Measurements from ENCODE around the gene TBC1D2B.

Gene TBC1D2B

DNA sequence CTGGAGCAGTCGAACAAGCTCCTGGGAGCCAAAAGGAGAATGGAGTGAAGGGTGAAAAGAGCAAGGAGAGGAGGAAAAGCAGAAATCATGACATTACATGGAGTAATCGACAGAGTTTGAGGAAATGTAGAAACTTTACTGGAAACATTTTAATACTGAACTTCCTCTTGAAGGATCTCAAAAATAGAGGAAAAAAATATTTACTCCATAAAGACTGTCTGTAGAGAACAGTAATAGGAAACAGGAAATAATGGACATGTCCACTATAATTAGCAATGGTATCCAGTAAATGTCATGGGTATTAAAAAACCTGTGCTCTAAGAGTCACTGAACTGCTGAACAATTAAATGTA is 53.0 kb downstream of the TBC1D2B start:
- DNase-seq, result no peak

DNA sequence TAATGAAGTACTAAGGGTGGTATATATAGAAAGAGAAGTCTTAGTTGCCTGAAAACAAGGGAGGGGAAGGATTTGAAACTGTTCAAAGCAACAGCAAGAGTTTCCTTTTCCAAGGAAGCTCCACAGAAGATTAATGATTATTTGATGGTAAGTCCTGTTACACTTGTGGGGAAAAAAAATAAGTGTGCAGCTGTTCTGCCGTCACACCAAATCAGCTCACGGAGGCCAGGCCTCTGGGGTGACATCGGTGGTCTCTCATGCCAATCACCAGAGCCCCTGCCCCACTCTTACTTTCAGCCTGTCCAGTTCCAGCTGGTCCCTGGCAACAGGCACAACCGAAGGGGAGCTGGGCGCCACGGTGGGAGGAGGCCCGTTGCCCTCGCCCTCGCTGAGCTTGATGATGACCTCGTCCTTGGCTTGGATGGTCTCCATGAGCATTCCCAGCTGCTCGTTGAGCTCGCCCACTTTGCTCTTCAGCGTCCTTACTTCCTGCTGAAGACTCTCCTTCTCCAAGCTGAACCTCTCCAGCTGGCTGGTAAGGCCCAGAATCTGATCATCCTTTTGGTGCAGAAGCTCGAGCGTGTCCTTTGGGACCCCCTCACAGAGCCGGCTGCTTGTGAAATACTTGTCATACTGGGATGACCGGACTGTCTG is 53.5 kb downstream of the TBC1D2B start:
- DNase-seq, result no peak

DNA sequence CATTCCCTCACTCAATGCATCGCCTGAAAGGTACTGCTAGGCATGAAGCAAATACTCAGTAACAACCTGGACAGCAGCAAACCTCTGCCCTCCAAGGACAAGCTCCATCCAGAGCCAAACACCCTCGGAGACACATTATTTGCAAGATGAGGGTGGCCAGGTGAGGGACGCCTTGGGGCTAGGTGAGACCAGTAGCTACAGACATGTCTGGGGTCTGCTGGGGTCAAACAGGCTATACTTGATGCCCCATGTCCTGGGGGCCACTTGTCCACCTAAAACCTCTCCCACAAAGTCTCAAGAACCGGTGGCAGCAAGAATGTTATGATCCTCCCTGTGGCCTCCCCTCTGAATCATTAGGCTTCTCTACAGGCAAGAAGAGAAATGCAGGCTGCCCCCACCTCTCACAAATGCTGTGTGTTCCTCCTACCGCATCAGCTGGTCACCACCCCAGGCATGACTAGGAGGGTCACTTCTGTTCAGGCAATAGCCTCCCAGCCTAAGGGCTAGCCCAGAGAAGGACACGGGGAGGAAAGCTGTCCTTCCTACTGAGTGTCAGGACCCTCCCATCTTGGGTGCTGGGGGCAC is 54.3 kb downstream of the TBC1D2B start:
- DNase-seq, result no peak

DNA sequence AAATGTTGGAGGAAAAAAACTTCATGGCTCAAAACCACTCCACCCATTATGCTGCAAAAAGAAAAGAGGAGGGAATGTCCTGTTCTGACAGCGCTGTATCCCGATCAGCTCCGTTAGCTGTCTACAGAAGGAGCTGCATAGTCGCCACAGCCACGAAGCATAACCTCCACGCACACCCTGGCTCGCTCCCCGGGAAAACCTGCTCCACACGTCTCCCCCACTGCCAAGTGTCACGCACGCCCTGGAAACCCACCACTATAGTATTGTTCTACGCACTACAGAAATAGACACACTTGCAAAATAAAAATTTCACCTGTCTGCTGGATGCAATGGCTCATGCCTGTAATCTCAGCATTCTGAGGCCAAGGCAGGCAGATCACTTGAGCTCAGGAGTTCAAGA is 55.8 kb downstream of the TBC1D2B start:
- no peak for DNase-seq

DNA sequence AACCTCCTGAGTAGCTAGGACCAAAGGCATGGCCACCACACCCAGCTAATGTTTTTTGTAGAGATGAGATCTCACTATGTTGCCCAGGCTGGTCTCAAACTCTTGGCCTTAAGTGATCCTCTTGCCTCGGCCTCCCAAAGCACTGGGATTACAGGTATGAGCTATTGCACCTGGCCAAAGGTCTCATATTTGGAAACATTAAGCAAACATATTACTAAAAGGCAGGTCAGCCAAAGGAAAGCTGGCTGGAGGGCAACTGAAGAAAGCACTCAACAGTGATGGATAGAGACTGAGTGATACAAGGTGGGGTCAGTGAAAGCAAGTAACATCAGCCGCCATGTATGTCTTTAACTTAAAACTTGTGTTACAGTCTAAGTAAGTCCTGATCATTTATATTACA is 57.5 kb downstream of the TBC1D2B start:
- DNase-seq, result no peak

DNA sequence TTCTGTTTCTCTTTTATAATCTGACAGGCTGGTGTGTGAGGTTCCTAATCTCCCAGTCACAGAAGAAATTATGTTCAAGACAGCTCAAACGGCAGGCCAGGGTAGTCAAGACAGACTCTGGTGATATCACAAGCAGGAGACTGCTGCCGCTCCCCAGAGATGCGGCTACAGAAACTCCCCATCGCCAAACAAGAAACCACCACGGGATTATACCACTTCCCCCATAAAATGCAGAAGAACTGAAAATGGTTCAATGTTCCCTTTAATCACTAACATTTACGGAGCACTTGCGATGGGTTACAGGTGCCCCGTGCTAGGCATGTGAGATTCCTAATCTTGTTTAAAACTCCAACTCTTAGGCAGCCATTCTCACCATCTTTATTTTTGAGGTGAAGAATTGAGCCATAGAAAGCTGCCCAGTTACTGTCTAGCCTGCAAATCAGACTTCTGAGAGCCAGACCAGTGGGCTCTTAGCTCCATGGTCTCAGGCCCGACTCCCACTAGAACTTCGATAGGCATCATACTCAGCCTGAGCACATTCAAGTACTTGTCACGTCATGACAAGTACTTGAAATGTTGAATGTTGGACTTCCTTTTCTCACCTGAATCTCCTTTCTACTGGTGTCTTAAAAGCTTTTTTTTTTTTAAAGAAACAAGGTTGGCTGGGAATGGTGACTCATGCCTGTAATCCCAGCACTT is 58.4 kb downstream of the TBC1D2B start:
- DNase-seq, result no peak

DNA sequence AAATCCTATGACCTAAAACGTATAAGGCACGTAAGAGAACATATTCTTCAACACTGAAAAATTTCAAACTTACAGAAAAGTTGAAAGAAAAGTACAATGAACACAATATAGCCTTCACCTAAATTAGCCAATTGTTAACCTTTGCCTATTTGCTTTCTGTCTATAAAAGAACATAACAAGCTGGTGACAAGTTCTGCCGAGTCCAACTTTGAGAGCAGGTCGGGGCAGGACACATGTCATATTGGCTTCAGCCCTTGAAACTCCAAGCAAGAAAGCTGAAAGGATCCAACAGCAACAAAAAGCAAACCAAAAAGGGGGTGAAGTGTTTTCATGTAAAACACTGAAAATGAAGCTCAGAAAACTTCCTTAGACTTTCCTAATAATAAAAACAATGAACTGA is 59.1 kb downstream of the TBC1D2B start:
- DNase-seq, result no peak

DNA sequence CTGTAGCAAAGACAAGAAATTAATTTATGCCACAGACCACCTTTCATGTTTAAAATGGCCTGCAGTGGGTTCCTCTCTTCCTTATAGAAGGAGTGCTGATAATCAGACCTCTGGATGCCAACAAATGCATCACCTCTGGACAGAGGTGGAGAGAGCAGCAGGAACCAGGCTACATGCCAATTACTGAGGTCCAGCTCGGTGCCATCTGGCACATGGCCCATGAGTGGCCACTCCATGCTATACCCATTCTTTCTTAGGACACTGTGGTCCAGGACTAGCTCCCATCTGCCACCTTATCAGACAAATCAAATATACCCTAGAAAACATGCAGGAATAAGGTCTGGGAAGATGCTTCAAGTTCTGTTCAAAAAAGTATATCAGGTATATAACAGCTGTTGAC is 60.7 kb downstream of the TBC1D2B start:
- no peak for DNase-seq

DNA sequence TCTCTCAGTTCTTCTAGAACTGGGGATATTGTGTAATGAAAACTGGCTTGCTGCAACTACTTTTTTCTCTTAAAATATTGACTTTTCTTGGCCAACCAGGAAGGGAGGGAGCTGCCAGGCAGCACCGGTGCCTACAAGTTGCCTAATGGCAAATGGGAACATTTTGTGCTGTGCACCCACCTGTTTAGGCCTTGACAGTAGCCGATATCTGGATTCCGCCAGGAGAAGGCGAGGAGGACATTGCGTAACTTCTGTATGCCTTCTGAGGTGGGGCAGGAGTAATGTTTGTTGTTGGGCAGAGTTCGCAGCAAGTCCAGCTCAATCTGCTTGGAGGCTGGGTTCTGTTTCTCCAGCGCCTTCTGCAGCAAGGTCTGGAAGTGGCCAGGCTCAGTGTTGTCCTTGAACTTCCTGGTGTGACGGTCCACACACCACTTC is 64.9 kb downstream of the TBC1D2B start:
- no peak for DNase-seq

DNA sequence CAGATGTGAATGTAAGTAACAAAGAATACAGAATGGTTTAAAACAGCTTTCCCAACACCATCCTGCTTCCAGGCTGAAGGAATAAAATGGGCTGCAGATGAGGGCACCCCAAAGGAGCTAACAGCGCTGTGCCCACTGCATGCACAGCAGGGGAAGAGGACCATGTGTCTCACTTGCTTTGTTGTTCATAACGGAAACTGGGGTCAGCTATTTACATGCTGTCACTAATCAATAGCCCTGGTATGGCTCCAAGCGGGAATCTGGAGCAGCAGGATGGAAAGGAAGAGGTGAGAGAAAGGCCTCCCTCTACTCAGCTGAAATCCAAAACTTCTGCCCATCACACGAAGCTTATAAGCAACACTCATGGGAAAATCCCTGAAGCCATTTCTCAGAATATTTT is 67.4 kb downstream of the TBC1D2B start:
- no peak for DNase-seq

DNA sequence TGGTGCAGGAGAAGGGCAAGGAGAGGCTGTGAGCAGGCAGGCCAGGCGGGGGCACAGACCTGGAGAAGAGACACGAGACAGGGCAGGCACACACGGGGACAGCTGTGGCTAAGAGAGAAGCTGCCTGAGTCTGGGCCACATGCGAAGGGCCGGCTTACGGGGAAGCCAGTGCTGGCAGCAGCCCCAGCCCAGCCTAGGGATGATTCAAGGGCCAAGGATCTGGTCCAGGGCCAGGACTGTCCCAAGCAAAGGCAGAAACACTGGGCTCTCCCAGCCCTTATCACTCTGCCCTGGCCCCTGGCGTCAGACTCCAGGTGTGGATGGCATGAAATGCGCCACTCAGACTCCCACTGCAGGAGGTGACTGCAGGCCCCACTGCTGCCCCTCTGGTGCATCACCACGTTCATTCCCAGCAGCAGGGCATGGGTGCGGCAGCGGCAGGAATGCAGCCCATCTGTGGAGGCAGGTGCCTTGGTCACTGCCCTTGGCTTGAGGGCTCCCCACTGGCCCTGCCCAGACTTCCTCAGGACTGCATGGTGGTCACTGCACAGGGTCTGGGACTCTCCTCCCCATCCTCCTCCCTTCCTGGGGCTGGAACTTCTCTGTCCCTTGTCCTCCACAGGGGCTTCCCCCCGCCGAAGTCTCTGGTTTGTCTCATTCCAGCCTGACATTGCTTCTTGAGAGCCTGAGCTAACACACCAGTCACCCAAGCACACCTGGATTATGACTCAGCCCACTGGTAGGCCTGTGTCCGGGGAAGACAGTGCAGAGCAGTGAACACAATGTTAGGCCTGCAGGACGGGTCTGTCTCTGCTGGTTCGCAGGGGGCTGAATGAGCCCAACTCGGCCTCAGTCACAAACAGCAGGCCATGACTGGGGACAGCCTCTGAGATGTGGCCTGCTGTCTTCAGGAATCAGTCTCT is 69.3 kb downstream of the TBC1D2B start:
- no peak for DNase-seq

DNA sequence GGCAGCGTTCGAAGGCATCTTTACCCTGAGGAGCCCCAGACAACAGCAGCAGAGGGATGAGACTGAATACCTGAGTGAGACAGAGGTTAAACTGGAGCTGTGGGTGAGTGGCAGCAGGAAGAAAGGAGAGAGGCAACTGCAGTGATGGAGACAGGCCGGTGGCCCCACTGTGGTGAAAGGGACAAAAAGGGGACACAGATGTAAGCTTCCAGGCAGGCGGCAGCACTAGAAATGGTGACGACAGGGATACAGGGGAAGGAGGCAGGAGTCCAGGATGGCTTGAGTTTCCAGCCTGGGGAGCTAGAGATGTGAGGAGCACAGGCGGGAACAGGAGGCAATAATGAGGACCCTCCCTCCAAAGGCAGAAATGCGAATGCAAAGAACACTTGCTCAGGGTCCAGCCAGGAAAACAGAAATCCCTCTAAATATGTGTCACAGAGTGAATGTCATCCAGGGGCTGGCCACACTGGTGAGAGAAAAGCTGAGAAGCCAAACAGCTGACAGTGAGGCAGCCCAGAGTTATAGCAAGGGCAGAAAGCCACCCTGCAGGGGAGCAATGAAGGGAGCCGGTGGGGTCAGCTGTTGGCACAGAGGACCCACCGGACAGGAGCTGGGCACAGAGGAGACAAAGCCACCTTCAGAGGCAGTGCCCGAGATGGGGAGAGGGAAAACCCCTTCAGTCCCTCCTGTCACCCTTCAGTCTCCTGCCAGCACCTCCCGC is 70.1 kb downstream of the TBC1D2B start:
- DNase-seq, result no peak

DNA sequence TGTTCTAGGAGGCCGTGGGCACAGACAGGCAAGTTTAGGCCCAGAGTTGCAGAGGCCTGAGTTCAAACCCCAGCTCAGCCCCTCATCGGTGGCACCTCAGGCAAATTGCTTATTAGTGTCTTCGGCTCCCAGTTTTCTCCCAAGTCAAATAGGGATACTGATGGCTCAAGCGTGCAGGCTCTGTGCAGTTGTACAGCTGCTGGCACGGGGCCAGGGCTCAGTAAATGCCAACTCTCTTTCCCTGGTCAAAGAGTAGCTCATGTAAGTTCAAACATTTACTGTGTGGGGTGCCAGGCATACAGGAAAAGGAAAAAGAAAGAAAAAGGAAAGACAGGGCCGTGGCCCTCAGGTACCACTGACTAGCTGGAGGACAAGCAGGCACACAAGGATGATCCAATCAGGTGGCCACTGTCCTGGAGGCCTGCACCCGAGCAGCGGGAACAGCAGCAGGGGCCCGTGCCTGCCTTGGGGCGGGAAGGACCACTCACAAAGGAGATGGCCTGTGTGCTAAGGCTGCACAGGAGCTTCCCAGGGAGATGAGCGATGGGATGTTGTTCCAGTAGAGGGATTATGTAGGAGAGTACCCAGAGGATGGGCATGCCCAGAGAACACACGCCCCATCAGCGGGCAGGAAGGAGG is 70.8 kb downstream of the TBC1D2B start:
- no peak for DNase-seq

DNA sequence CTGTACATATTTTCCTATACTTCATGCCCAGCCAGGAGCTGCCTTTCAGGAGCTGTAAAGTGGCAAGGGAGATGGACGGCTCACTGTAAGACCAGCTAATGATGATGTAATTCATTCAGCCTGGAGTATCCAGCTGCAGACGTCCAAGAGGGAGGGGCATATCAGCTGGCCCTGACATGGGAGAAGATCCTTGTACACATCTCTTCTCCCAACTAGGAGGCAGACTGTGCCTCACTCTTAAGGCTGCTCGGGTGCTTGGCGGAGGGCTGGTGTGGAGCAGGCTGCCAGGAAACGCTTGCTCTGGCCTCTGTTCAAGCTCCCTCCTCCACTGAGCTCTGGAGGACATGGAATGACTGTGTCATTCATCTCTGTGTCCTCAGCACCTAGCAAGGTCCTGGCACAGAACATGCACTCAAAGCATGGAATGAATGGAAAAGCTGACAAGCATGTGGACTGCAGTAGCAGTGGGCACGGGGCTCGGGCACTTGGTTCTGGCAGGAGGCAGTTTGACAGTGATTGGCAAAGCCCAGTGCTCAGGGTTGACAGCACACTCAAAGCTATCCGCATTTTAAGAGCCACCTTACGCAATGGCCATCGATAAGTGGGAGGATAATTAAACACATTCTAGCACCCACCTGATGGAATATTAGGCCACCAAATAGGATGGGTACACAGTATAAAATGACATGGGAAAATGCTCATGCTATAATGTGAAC is 72.4 kb downstream of the TBC1D2B start:
- peak; percentile 52 for DNase-seq

DNA sequence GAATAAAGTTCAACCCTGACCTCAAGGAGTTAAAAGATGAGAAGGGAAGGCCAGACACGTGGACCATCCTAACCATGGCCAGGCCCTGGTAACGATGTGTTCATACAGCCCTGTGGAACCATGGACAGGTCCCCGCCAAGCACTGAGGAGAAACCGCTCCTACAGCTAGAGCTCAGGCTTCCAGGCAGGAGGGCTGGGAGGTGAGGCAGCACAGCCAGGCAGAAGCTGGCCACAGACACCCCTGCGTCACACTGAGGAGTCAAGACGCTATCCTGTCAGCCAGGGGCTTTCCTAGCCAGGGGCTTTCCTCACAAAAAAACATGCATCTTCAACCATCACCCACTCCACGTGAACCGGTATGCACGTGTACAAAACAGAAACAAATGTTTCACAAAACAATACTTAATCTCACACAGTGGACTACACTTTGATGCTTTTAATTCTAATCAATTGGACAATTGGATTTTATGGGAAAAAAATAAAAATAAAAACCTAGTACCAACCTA is 73.2 kb downstream of the TBC1D2B start:
- no peak for DNase-seq

DNA sequence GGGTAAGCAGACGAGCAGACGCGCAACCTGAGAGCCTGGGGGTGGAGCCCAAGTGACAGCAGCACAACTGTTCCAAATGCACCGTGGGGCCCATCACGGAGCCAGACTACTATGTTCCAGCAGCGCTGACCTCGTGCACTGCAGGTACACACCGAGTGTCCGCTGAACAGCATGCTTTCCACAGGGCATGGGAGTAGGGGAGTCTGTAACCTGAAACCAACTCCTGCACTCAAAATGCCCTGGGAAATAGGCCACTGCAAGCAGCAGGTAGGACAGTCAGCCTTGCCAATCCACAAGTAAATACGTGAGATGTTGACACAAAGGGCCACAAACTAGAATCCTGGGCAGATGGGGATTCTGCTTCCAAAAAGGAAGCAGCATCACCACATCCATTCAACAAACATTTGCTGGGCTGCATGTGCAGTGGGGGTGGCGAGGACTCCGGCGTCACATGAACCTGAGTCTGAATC is 73.9 kb downstream of the TBC1D2B start:
- DNase-seq, result no peak

DNA sequence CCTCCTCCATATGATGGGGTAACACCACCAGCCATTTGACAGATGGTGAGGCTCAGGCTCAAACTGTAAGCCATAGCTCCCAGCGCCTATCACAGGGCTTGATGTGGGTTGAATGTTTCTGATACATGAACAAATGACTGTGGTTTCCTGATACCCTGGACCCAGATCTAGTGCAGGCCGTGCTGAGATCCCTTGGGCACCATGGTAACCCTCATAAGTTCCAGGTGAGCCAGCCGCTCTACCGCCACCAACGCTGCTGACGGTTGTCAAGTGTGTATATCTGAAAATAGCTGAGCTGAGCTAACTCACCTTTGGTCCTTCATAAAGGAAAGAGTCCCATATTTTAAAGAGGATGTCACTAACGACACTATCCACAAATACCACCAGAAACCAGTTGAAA is 74.5 kb downstream of the TBC1D2B start:
- DNase-seq, result peak; percentile 23

DNA sequence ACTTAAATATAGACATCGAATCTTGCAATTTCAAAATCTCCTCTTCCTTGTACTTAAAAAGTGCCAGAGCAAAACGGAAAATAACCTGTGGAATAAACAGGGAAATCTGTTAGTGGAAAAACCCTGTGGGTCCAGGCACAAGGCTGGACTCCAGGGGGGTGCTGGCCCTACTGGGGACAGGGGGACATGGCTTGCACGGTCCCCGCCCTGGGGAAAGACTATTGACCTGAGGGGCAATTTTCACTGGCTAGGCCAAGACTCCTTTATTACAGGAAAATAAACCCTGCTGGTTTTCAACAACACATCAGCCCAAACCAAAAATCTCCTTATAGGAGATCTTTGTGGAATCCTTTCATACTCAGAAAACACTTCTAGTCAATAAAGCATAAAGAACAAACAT is 75.9 kb downstream of the TBC1D2B start:
- no peak for DNase-seq

DNA sequence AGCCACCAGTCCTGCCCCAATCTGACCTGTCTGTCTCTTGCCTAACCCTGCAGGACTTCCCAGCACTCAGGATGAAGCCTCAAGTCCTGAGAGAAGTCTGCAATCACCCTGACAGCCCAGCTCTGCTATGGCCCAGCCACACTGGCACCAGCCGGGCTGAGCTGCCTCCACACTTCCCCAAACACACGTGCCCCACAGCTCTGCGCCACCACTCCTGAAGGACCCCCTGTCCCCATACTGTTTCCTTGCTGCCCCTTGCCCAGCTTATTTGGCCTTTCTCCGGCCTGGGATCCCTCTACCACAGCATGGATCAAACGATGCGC is 76.6 kb downstream of the TBC1D2B start:
- DNase-seq, result no peak

DNA sequence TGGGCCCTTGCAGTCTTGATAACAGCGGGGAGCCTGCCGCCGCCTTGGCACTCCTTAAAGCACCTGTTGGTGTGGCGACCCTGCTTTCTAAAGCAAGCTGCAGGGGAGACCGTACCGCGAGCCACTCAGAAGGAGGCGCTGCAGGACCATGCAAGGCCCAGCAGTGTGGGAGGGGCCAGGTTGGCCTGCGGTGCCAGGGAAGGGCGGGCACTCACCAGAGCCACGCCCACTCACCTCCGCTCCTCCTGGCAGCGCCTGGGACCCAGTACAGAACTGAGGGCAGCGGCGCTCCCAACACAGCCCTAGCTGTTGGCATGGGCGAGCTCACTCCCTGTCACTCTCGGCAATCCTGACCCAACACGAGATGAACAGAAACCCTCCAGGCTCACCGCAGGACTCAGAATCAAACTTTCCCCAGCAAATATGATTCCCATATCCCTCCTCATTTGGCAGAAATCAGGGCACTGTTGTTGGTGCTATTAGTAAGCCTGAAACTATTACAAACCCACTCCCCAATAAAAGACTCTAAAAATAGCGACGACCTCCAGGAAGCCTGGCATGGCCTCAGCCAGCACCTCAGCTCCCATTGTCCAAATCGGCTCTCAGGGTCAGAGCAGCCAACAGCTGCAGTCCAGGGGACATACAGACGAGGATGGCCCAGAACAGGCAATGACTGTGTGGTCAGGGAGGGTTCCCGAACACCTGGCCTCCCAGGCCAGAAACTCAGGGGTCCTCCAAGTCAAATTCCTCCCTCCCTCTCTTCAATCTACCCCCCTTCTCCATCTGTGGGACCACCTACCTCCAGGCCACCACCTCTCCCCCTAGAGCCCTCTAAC is 77.2 kb downstream of the TBC1D2B start:
- peak; percentile 75 for DNase-seq

DNA sequence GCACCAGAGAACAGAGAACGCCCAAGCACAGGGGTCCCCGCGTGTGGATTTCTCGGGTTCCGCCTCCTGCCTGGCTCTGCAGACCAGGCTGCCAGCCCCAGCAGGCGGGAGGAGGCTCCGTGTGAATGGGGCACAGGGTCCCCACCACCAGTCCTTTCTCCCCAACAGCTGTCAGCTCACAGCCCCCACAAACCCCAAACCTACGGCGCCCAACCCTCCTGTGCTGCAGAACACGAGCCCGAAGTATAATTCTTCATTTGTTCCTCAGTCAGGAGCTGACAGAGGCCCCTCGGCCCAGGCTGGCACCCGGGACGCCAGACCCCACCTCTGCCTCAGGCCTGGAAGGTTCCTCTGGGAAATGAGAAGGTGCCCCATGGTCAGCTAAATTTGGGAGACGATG is 78.0 kb downstream of the TBC1D2B start:
- no peak for DNase-seq

All from NCI-H82 (cell line).